HepG2 (cell line): Measurements from ENCODE around the gene TNFSF15.

Experiments
- ARID2 ChIP-seq: sonication (generic); formaldehyde crosslinking; IDR thresholded peaks from 2 replicates; pipeline ENCODE4 v1.8.1; 2022; ENCODE audit warnings: mild to moderate bottlenecking, missing genetic modification reagents, borderline replicate concordance
- BRCA1 ChIP-seq: sonication (generic); formaldehyde crosslinking; IDR thresholded peaks from 2 replicates; pipeline ENCODE4 v1.4.0; 2020; ENCODE audit warnings: missing genetic modification reagents
- CHD4 ChIP-seq: fragments of 200-600 bp; sonication (generic); IDR thresholded peaks from 2 replicates; pipeline ENCODE4 v1.7.0; 2017; ENCODE audit warnings: mild to moderate bottlenecking, low read length, borderline replicate concordance
- CTCF ChIP-seq: sonication (generic); formaldehyde crosslinking; IDR thresholded peaks from 2 replicates; pipeline ENCODE4 v1.5.0; 2020; ENCODE audit warnings: mild to moderate bottlenecking, missing genetic modification reagents, moderate library complexity
- EP300 ChIP-seq, 3 experiments: sonication (generic) in 1 of 3; formaldehyde crosslinking in 1 of 3; IDR thresholded peaks; 2 replicates each; pipeline versions ENCODE4 v1.5.1 to v1.6.1; 2011 to 2020; ENCODE audit warnings: low read depth in 2 of 3, low read length in 2 of 3, borderline replicate concordance in 1 of 3, improper control_type of control experiment in 1 of 3, mild to moderate bottlenecking in 1 of 3, missing genetic modification reagents in 1 of 3, moderate library complexity in 1 of 3
- NFATC3 ChIP-seq: sonication (generic); formaldehyde crosslinking; IDR thresholded peaks from 2 replicates; pipeline ENCODE4 v1.5.1; 2020; ENCODE audit warnings: mild to moderate bottlenecking, missing genetic modification reagents
- PLRG1 ChIP-seq: fragments of 450-650 bp; conservative IDR thresholded peaks from 2 replicates; pipeline ENCODE4 v1.6.1; 2016
- RFXANK ChIP-seq: IDR thresholded peaks from 2 replicates; pipeline ENCODE4 v1.6.1; 2016
- RXRA ChIP-seq: sonication (generic); formaldehyde crosslinking; IDR thresholded peaks from 2 replicates; pipeline ENCODE4 v1.5.1; 2020; ENCODE audit warnings: missing genetic modification reagents
- SNRNP70 ChIP-seq: fragments of 200-400 bp; formaldehyde crosslinking; IDR thresholded peaks from 2 replicates; pipeline ENCODE4 v1.6.1; 2017; ENCODE audit warnings: mild to moderate bottlenecking, low read depth, low read length, moderate library complexity
- ZNF331 ChIP-seq: sonication (generic); formaldehyde crosslinking; IDR thresholded peaks from 2 replicates; pipeline ENCODE4 v1.4.0; 2020; ENCODE audit warnings: missing genetic modification reagents

- TF ChIP-seq CHD4 (no peak), PLRG1 (no peak), BRCA1 (CRISPR knock-in tag) (no peak), SNRNP70 (no peak), EP300 (IDR thresholded peaks at IDR 0.05; ENCODE audit: low read depth in 2 of 2, low read length in 2 of 2) (no peak), EP300 (CRISPR knock-in tag; IDR thresholded peaks at IDR 0.05; ENCODE audit: borderline replicate concordance) (no peak), RXRA (CRISPR knock-in tag) (no peak), ZNF331 (CRISPR knock-in tag) (no peak), RFXANK (CRISPR knock-in tag) (no peak), CTCF (CRISPR knock-in tag) (no peak), NFATC3 (CRISPR knock-in tag) (no peak), ARID2 (CRISPR knock-in tag) (no peak)
Measured at GRCh38 chr9:114849450-114849849, 43.6 kb upstream of the TNFSF15 start.
